GM18873 (cell line): ENCODE results near the gene DISP2.

ENCODE experiments used
- ATAC-seq: cut with Tn5 transposase; IDR thresholded peaks from one replicate; pipeline ENCODE4 v1.9.1; 2021; ENCODE audit warnings: mild to moderate bottlenecking, moderate library complexity, moderate number of reproducible peaks; ENCODE audit not compliant: unreplicated experiment, low FRiP score

DISP2 gene

DNA sequence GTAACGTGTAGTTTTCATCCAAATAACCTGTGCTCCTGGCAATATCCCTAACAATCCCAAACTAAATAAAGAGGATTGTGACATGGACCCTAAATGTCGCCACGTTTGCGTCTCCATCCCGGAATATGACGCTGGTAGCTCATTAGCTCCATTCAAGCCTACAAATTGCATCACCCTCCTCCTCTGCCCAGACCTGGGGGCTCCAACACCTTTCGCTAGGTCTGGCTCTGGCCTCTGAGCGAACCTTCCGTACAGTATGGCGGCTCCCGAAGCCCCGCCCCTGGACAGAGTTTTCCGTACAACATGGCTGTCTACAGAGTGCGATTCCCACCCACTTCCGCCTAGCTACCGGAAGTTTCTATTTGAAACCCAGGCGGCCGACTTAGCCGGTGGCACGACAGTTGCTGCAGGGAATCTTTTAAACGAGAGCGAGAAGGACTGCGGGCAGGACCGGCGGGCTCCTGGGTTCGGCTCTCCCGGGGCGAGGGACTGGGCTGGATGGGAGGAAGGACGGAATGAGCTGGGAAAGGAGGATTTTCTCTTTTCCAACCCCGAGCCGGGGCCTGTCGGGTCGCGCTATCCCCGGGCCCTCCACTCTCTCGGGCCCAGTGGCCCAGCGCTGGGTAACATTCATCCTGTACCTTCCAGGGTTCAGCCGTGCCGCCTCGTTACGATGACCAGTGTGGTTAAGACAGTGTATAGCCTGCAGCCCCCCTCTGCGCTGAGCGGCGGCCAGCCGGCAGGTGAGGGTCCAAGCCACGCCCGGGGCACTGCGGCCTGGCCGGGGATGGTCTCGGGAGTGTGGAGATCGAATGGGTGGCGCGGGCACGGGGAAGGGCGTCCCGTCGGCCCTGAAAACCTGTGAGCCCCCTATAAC, 24.8 kb downstream of the DISP2 start, which contains the start of gene KNSTRN:
Gene KNSTRN (plus strand): TSS at position 142 of the 877 bp plus-strand sequence. CDS start 115 bp downstream, at position 257.
- peak; percentile 83 for ATAC-seq

DNA sequence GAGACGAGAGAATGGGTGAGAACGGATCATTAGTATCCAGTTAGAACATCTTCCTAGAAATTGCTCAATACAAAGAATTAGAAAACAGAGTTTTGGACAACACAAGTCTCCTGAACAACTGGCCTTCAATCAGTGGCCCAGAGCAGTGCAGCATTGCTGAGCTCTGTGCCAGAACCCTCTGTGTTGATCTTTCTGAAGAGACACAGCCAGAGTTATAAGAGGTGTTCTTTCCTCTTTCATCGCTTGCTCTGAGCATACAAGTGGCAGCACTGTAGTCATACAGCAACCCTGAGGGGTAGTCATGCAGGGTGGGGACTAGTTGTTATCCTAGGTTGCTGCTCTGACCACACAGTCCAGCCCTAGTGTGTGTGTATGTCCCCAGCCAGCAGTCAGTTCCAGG, 28.5 kb downstream of the DISP2 start:
- ATAC-seq, result no peak

DNA sequence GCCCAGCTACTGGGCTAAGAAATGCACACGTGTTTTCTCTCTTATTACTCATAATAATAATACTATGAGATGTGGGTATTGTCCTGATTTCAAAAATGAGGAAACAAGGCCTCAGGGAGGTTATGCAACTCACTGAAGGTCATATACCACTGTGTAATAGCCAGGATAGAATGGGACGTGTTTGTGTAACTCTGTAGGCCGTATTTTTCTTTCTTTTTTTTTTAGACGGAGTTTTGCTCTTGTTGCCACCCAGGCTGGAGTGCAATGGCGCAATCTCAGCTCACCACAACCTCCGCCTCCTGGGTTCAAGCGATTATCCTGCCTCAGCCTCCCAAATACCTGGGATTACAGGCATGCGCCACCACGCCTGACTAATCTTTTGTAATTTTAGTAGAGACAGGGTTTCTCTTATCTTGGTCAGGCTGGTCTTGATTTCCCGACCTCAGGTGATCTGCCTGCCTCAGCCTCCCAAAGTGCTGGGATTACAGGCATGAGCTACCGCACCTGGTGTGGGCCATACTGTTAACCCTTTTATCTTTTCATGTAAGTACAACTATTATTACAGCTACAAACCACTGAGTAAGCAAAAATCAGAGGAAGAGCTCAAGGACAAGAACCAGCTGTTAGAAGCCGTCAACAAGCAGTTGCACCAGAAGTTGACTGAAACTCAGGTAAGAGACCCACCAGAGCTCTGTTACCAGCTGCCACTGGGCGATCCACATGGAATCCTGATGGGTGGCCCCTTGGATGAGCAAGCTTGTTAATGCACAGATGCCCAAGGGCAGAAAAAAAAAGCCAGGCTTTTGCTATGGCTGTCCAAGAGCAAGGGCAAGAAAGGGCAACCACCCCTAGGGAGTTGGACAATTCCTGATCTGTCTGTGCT, 31.2 kb downstream of the DISP2 start:
- ATAC-seq, result no peak

- ATAC-seq, result no peak
Measured at GRCh38 chr15:40389824-40390595, 32.0 kb downstream of the DISP2 start.

GRCh38 chr15:40392986-40393948, 35.2 kb downstream of the DISP2 start:
- ATAC-seq, result no peak

- ATAC-seq, result no peak
Measured at GRCh38 chr15:40397688-40398412, 39.8 kb downstream of the DISP2 start.

- peak; percentile 80 for ATAC-seq
Measured at GRCh38 chr15:40398413-40398873, 40.4 kb downstream of the DISP2 start.

DNA sequence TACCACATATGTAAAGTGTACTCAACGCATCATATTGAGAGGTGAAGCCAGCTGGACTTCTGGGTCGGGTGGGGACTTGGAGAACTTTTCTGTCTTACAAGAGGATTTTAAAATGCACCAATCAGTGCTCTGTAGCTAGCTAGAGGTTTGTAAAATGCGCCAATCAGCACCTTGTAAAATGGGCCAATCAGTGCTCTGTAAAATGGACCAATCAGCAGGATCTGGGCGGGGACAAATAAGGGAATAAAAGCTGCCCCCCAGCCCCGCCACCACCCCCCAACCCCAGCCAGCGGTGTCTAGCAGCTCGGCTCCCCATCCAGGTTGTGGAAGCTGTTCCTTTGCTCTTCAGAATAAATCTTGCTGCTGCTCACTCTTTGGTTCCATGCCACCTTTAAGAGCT, 41.4 kb downstream of the DISP2 start:
- ATAC-seq, result no peak

- peak; percentile 73 for ATAC-seq
Measured at GRCh38 chr15:40405501-40406381, 47.7 kb downstream of the DISP2 start, which contains the start of gene IVD. Gene IVD, plus strand, starts transcription at chr15:40405795. Its CDS starts 33 bp downstream, at chr15:40405828.

DNA sequence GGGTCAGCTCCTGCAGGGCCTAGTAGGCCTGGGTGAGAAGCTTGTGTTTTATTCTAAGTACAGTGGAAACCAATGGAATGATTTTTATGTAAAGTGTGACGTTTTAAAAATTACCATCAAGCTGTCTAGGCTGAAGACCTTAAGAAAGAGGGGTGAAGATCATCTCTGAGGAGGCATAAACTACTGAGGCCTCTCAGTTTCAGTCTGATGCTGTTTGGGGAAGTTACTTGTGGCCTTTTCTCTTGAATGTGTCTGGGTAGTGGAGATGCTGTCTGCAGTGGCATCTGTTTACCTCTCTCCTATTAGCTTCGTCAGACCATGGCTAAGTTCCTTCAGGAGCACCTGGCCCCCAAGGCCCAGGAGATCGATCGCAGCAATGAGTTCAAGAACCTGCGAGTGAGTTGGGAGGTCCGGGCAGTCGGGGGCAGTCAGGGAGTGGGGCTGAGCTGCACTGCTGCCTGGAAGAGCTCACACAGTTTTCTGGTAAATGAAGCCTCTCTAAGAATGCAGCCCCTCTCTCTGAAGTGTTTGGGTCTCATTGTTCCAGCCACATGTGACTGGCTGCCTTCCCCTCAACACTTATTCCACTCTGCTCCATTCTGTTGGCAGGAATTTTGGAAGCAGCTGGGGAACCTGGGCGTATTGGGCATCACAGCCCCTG, 49.4 kb downstream of the DISP2 start:
- no peak for ATAC-seq

- no peak for ATAC-seq
Measured at GRCh38 chr15:40409366-40409765, 51.3 kb downstream of the DISP2 start.

DNA sequence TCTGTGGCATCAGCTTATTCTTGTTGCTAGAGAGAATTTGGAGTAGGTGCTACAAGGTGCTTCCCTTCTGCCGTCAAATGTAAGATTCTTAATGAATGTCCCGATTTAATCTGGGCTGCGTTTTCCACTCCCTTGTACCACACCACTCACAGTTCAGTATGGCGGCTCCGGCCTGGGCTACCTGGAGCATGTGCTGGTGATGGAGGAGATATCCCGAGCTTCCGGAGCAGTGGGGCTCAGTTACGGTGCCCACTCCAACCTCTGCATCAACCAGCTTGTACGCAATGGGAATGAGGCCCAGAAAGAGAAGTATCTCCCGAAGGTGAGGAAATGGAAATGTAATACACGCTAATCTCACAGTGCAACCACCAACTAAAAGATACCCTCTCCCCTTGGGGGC, 52.5 kb downstream of the DISP2 start:
- ATAC-seq, result no peak

- ATAC-seq, result no peak
Measured at GRCh38 chr15:40412095-40412759, 54.2 kb downstream of the DISP2 start.

GRCh38 chr15:40413036-40413435, 55.0 kb downstream of the DISP2 start:
- ATAC-seq, result no peak

GRCh38 chr15:40414816-40415215, 56.8 kb downstream of the DISP2 start:
- no peak for ATAC-seq

GRCh38 chr15:40415226-40415625, 57.2 kb downstream of the DISP2 start:
- no peak for ATAC-seq
